Measurements from ENCODE around the gene SWAP70.
A peak's percentile ranks its signal among the peaks of the same experiment; 100 is the strongest.
"Not testable (repeated sequence)": the region's sequence is repeated elsewhere in the genome, so short reads cannot be mapped to it uniquely, and the experiment has no call there.

Gene SWAP70

DNA sequence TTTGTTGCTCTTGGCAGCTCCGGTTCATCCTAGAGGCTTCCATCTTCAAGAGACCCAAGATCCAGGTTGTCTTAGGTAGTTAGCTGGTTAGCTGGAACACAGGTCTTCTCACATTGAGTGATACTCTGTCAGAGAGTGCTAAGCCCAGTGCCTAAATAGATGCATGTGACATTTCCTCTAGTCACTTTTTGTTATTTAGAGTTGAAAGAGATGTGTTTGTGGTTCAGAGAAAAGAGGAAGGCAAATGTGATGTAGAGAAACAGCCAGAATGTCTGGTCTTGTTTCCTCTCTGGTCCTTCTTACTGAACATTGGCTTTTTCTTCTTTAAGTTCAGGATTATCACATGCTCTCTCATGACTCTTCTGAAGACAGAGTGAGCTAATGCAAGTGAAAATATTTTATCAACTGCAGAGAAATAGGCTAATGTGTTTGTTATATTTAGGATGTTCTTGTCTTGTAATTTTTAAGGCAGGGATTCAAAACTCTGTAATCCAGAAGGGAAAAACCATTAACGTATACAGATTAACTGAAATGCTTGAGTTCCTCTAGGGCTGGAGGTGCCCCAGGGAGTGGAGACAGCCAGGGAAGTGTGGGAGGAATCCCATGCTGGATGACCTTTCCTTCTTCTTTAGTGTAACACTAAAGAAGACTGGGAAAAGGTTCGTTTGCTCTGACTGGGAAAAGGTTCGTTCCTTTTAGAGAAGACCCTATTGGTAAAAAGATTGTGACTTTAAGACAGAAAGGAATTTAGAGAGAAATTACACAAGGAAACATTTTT lies 75.4 kb downstream of the SWAP70 start:
- no peak for DNase-seq (ENCODE audit: low read depth)
- H3K4me3 ChIP-seq (ENCODE audit: low read depth, low read length) = no peak overlapping the region

DNA sequence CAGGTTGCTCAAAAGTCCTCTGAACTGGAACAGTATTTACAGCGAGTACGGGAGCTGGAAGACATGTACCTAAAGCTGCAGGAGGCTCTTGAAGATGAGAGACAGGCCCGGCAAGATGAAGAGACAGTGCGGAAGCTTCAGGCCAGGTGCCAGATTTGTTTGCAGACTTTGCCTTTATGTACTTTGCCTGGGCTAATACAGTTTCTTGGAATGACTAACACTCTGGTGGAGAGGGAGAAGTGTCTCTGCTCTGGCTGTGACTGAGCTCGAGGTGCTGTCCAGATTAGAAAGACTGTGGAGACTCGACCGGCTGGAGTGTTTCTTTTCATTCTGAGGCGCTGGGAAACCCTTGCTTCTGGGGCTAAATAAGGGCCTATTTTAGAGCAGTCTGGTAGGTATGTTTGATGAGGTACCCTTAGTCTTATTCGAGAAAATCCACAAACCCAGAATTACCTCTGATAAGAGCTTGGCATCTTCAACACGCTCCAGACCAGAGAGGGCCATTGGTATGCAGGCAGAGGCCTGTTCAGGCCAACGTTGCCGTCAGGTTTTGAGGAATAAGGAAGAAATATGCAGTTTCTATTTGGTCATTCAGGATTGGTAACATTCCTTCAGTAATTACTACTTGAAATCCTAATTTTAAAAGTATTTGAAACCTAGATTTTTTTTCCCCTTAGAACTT lies 76.5 kb downstream of the SWAP70 start:
- H3K4me3 ChIP-seq (ENCODE audit: low read depth, low read length) = no peak overlapping the region
- no peak for DNase-seq (ENCODE audit: low read depth)

DNA sequence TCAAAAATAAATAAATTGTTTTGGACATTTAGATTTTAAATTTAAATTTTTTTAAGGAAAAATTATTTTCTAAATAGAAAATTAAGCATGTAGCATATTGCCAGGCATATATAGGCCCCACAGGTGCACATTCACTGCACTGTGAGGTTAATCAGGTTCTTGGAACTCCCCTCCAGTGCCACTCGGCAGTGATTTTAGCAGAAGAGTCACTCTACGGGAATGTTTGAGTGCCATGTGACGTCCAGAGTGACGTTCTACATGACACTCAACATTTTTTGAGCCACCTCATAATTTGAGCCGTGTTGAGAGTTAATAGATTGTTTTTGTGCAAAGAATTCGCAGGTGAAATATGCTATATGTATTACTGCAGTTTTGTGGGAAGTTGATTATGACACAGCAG lies 77.4 kb downstream of the SWAP70 start:
- DNase-seq (ENCODE audit: low read depth) = no peak
- H3K4me3 ChIP-seq (ENCODE audit: low read depth, low read length) = no peak overlapping the region

DNA sequence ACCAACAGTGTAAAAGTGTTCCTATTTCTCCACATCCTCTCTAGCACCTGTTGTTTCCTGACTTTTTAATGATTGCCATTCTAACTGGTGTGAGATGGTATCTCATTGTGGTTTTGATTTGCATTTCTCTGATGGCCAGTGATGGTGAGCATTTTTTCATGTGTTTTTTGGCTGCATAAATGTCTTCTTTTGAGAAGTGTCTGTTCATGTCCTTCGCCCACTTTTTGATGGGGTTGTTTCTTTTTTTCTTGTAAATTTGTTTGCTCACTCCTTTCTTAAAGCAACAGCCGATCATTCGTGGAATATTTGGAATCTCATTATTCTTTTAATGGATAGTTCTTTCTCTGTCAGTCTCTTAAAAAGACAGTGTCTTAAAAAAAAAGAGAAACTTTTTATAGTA lies 79.6 kb downstream of the SWAP70 start:
- not testable (repeated sequence) for DNase-seq (ENCODE audit: low read depth); H3K4me3 ChIP-seq (ENCODE audit: low read depth, low read length)

DNA sequence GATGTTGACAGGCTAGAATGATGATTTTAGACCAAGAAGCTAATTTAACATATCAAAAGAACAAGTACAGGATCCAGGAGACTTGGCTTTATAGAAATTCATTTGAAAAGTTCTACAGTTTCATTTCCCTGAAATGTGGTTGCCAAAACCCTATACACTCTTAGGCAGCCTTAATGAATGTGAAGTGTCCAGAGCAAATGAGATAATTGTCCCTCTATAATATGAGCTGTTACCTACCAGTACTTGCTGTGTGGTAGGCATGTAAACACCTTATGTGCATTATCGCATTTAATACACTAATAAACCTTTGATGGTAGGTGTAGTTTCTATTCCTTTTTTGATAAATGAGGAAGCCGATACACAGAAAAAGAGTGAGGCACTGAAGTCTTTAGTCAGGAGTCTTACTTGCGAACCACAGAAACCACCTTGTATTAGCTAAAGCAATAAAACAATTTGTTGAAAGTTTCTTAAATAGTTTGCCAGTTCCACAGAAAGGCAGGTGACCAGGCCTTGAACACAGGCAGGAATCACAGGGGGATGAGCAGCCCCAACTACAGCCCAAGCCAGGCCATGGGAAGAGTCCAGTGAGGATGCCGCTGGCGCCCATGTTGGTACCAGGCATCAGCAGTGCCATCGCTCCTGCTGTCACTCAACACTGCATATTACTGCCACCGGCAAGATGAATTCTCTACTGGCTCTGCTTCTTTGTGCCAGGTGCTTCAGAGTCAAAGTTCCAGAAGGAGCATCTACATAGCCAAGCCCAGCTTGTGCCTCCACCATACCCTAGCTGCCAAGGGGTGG lies 81.7 kb downstream of the SWAP70 start:
- no peak overlapping the region for H3K4me3 ChIP-seq (ENCODE audit: low read depth, low read length)
- no peak for DNase-seq (ENCODE audit: low read depth)

DNA sequence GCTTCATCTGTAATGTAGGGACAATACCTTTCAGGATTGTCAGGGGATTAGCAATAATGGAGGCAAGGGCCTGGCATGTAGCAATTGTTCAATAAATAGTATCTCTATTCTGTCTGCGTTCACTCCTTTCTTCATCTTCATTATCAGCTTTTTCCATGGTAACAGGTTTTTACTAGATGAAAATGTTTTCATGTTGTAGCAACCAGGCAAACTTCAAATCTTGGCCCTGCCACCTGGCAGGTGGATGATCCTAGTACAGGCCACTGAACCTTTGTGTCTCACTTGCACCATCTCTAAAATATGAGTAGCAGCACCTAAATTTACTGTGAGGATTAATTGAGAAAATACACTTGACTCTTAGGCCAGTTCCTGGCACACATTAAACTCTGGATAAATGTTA lies 83.4 kb downstream of the SWAP70 start:
- H3K4me3 ChIP-seq (ENCODE audit: low read depth, low read length) = no peak overlapping the region
- no peak for DNase-seq (ENCODE audit: low read depth)

DNA sequence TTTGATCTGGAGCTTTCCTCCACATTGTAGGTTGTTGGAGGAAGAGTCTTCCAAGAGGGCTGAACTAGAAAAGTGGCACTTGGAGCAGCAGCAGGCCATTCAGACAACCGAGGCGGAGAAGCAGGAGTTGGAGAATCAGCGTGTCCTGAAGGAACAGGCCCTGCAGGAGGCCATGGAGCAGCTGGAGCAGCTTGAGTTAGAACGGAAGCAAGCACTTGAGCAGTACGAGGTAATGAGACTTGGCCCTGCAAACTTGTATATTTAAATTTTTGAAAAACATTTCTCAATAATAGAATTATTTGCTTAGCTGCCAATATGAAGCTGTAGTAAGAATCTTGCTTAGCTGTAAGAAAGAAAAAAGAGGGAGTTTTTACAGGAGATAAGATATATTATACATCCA lies 84.0 kb downstream of the SWAP70 start:
- DNase-seq (ENCODE audit: low read depth) = no peak
- no peak overlapping the region for H3K4me3 ChIP-seq (ENCODE audit: low read depth, low read length)

DNA sequence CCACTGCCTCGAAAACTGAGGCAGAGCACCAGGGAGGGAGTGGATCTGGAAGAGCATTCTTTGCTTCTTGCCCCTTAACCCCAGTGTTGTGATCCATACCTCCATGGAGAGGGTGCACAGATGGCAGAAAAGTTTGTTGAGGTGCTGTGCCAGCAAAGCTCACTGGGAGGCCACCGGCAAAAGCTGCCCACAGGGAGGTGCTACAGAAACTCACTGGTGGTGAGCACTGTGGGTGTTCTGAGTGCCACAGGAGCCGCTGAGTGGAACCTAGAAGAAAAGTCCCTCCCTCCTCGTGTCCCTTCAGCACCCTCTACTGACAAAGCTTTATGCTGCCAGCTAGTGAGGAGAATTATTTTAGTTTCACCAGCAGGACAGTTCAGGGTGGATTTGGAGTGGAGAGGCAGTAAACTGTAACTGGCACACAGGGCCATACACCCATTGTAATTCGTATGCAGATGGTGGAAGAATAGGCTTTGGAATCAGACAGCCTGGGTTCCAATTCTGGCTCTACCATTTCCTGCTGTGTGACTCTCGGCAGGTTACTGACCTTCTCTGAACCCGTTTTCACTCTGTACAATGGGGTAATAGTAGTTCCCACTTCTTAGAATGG lies 84.6 kb downstream of the SWAP70 start:
- H3K4me3 ChIP-seq (ENCODE audit: low read depth, low read length) = no peak overlapping the region
- no peak for DNase-seq (ENCODE audit: low read depth)

DNA sequence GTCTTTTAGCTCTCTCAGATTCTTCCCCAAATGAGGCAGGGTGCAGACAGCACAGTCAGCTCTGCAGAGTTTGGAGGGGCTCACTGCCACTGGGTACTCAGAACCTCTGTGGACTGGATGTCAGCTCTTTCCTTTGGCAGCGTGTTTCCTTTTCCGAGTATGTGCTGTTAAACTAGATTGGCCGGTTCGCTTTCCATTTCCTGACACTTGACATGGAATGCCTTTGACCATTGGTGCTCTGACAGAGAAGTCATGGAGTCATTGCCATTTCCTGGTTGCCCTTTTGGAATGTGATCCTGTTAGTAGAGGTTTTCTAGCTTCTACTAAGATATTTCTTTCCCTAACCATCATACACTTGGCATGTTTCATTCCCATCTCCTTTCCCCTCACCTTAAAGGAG lies 86.7 kb downstream of the SWAP70 start:
- DNase-seq (ENCODE audit: low read depth) = no peak

DNA sequence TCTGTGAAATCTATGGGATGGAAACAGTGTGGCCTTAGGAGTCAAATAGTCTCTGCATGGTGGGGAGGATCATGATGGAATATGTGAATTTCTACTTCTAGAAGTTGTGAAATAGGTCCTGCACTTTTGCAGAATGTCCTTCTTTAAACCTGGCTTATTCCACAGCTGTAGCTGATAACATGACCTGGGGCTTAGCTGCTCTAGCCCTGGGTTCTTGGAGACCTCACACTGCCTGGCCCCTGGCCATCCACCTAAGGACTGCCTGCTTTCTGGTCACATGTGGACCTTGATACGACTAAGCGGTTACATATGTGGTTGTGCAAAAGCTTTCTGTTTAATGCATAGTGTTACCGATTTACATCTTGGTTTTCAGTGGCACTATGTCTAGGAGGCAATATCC lies 88.2 kb downstream of the SWAP70 start:
- no peak overlapping the region for H3K4me3 ChIP-seq (ENCODE audit: low read depth, low read length)
- DNase-seq (ENCODE audit: low read depth) = no peak

More for the DNA sequence above, 86.7 kb downstream of the SWAP70 start:
- no peak overlapping the region for H3K4me3 ChIP-seq (ENCODE audit: low read depth, low read length)

DNA sequence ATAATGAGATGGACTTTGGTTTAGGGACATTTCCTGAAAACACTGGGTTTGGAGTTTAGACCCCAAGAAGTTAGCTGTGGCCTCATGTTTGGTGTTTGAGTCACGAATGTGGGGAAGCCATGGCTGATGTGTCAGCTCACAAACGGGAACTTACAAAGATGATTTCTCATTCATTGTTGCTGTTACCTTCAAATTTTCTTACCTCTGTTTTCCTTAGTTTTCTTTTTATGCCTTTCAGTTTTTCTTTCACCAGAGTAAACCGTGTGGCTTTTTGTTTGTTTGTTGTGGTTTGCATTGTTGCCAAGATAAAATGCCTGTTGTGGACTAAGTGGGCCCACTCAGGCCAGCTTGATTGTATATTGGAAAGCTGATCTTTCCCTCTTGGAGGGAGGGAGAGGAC lies 89.1 kb downstream of the SWAP70 start:
- H3K4me3 ChIP-seq (ENCODE audit: low read depth, low read length) = no peak overlapping the region
- DNase-seq (ENCODE audit: low read depth) = no peak

DNA sequence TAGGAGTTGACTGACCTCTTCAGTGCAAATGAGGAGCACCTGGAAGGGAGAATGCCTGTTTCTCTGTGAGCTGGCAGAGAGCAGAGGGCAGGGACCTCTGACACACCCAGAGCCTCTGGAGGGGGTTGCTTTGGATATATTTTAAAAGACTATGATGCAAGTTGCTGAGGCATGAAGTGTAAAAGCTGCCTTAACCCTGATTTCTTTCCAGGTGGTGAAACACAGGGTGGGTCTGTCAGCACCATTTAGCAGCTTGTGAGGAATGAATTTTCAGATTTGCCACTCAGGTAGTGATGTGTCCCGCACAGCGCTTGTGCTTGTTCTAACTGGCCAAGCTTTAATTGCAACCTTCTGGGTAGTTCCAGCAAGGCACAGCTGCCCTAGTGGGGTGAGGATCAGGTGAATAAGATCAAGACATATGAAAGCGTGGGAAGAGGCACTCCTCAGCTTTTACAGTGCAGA lies 90.2 kb downstream of the SWAP70 start:
- H3K4me3 ChIP-seq (ENCODE audit: low read depth, low read length) = no peak overlapping the region
- no peak for DNase-seq (ENCODE audit: low read depth)

DNA sequence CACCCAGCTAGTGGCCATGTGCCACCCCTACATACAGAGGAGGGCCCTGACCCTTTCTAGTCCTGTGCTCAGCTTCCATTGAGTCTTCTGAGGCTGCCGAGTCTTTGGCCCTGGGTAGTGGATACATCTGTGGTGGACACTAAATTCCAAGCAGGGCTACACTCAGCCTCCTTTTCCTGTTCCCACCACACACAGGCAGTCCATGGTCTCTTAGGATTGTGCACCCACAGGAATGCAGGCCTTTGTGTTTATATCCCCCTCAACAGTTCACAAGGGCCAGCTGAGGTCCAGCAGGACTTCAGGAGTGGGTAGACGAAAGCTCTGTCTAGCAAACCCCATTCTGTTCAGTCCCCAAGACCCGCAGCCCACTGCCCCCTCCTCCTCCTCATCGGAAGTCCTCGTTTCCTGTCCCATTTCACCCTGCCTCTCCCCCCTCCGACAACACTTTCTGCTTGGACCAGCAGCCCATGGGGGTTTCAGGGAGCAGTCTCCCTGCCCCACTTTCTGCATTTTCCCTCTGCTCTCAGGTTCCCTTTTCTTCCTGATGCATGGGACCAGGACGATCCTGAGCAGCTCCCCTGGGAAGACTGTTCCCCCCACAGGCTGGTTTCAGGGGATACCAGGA lies 91.8 kb downstream of the SWAP70 start:
- H3K4me3 ChIP-seq (ENCODE audit: low read depth, low read length) = no peak overlapping the region
- DNase-seq (ENCODE audit: low read depth) = no peak

DNA sequence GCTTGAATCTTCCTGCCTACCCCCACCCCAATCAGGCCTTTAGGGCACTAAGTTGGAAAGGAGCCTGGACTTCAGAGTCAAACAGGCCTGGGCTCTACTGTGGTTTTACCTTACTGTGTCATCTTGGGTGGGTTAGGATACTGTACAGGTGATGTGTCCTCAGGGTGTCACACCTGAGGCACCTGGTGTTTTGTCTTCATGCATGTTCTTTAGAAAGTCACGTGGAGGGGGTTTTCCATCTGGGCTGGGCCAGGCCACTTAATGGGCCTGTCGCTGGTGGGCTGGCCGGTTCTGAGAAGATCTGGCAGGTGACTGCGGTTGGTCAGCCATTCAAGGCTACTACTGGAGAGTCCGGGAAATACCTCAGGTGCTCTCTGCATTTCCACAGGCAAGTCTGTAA lies 92.6 kb downstream of the SWAP70 start:
- no peak overlapping the region for H3K4me3 ChIP-seq (ENCODE audit: low read depth, low read length)
- DNase-seq (ENCODE audit: low read depth) = no peak

DNA sequence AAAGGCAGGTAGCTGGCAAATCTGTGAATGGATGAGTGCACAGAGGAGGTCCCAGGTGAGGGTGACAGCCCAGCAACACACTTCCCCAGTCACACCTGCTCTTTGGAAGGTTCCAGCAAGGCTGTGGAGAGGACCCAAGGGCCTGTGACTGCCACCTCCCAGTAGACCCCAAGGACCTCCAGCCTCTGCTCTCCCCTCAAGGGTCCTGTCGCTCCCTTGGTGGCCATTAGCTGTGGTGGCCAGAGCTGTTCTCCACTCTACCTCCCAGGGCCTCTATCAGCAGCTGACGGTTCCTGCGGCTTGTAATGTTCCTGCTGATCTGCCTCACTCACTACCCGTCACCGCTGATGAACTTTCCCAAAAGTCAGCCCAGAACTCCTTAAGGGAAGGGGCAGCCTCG lies 93.0 kb downstream of the SWAP70 start:
- H3K4me3 ChIP-seq (ENCODE audit: low read depth, low read length) = no peak overlapping the region
- no peak for DNase-seq (ENCODE audit: low read depth)

DNA sequence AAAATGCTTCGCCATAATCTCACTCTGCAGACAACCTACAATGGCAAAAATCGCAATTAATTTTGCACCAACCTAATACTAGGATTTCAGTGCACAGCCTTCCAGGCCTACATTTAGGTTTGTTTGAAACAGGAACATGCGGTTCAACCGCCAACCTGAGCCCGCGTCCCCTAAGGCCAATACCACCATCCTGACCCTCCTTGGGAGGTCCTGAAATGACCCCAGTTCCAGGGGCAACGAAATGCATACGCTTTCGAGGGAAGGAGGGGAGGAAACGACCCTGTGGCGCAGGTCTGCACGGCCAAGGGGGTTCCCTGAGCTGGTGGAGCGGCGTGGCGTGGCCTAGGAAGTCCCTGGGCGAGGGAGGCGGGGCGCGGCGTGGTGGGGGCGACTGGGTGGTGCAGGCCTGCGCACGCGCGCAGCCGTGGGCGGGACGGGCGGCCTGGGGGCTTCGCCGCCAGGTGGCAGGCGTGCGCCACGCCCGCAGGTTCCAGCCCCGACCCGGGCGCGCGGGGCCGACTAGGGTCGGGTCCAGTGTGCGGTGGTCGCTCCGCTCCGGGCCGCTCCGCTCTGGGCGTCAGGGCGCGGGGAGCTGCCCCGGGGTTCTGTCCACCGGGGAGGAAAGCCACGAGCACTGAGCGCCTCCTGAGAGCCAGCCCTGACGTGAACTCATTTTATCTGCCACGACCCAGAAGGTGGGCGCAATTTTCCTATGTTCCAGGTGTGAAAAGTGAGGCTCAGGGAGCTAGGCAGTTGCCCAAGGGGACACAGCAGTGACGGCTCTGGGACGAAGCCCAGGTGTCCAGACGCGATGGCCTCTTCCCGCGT lies 94.1 kb downstream of the SWAP70 start:
- DNase-seq (ENCODE audit: low read depth) = no peak
- H3K4me3 ChIP-seq (ENCODE audit: low read depth, low read length) = peak overlapping the region; percentile 46

DNA sequence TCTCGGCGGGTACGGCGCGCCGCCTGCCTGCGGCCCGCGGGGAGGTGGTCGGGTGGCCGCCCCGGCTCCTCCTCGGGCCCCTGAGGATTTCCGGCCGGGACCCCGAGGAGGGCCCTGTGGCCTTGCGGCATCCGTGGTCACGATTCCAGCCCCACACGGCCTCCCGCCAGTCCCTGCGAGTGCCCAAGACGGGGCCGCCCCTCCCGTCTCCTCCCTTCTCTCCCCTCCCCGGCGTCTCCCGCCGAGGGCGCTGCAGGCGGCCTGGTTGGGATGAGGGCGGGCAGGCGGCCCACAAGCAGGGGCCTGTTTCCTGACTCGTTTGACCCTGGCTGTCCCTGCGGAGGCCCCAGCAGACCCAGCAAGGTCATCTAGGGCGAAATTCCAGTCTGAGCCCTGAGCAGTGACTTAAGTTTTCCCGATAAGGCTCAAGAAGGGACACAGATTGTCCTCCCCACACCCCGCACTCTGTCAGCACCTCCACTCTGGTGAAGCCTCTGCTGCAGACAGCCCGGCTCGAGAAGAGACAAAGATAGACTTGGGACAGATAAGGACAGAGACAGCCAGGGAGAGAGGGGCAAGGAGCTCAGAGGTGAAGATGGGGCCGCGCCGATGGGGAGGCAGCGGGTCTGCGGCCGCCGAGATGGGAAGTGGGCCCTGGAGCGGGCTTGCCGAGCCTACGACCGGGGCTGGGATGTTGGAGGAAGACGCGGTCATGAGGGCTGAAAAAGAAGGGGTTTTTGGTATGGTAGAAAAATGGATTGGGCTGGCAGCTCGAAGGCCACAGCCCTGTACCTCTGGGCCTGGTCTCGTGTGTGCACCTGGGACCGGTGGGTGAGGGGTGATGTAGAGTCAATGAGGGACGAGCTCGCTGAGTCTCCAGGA lies 95.0 kb downstream of the SWAP70 start:
- DNase-seq (ENCODE audit: low read depth) = no peak
- H3K4me3 ChIP-seq (ENCODE audit: low read depth, low read length) = peak overlapping the region; percentile 46
